T-cell (primary cell): Measurements from ENCODE around the gene ZNF143. TPM values are rescaled to one million over a fixed set of nuclear protein-coding genes. Genes with fewer than 3 reads are reported as not detected.

Source experiments
- ATAC-seq, 4 experiments: fragments of 200-7000 bp in 3 of 4; fragments of 150-1000 bp in 1 of 4; cut with Tn5 transposase; replicated peaks in 1 of 4; 1 replicate in 3 of 4; 2 replicates in 1 of 4; pipeline ENCODE4 v1.10.0; 2021; ENCODE audit warnings: moderate library complexity in 3 of 4, mild to moderate bottlenecking in 2 of 4, moderate number of reproducible peaks in 1 of 4
- CTCF ChIA-PET, 2 donors: fragments of 300-600 bp; sonication (Branson Sonifier 250); formaldehyde crosslinking; loops; one replicate each; lab custom pipeline; 2022; ENCODE audit warnings: antibody characterized with exemption in 2 of 2; lab: Charles Lee
- POLR2A ChIA-PET, 2 donors: fragments of 300-600 bp; sonication (Branson Sonifier 250); formaldehyde crosslinking; loops; one replicate each; lab custom pipeline; 2022; ENCODE audit warnings: antibody characterized with exemption in 2 of 2; lab: Charles Lee
- DNase-seq, 35 experiments: peaks; one replicate each; pipeline versions ENCODE4 v3.0.0 to v3.0.0-alpha.2; 2013 to 2023
- H3K27ac ChIP-seq: one replicate; pipeline ENCODE4 v1.5.1; 2013; ENCODE audit warnings: low read length
- H3K27me3 ChIP-seq, 2 experiments: replicated peaks in 1 of 2; 1 replicate in 1 of 2; 2 replicates in 1 of 2; pipeline versions ENCODE4 v1.6.1 to v1.7.0; 2013; ENCODE audit warnings: low read length in 1 of 2, mixed read lengths in 1 of 2; ENCODE audit not compliant: control insufficient read depth in 2 of 2, insufficient read depth in 2 of 2; ENCODE audit errors: extremely low read depth in 1 of 2
- H3K36me3 ChIP-seq, 2 donors: 1 replicate in 1 of 2; 2 replicates in 1 of 2; pipeline versions ENCODE4 v1.6.1 to v1.7.0; 2013; ENCODE audit warnings: low read length in 1 of 2; ENCODE audit not compliant: control insufficient read depth in 2 of 2, insufficient read depth in 1 of 2; ENCODE audit errors: extremely low read depth in 1 of 2
- H3K4me1 ChIP-seq, 2 experiments: 1 replicate in 1 of 2; 2 replicates in 1 of 2; pipeline versions ENCODE4 v1.6.1 to v1.7.0; 2013; ENCODE audit warnings: low read length in 2 of 2, mixed read lengths in 1 of 2; ENCODE audit not compliant: insufficient read depth in 2 of 2, control insufficient read depth in 1 of 2; ENCODE audit errors: extremely low read depth in 1 of 2
- H3K4me3 ChIP-seq, 2 donors: 1 replicate in 1 of 2; 2 replicates in 1 of 2; pipeline versions ENCODE4 v1.5.1 to v1.7.0; 2013; ENCODE audit warnings: mild to moderate bottlenecking in 2 of 2, low read length in 1 of 2, moderate library complexity in 1 of 2; ENCODE audit not compliant: control insufficient read depth in 1 of 2; ENCODE audit errors: extremely low read depth in 1 of 2
- H3K9me3 ChIP-seq: 2 replicates; pipeline ENCODE4 v1.7.0; 2013
- H3K27ac Mint-ChIP-seq, 2 donors: one replicate each; pipeline ENCODE4 v1.8.0; 2020 to 2021; ENCODE audit warnings: mild to moderate bottlenecking in 2 of 2, mixed read lengths in 2 of 2
- H3K27me3 Mint-ChIP-seq, 2 donors: one replicate each; pipeline ENCODE4 v1.8.0; 2021 to 2022; ENCODE audit warnings: mixed read lengths in 2 of 2
- H3K36me3 Mint-ChIP-seq: one replicate; pipeline ENCODE4 v1.8.0; 2021; ENCODE audit warnings: mixed read lengths
- H3K4me1 Mint-ChIP-seq, 3 donors: one replicate each; pipeline ENCODE4 v1.8.0; 2020 to 2022; ENCODE audit warnings: mixed read lengths in 3 of 3, mild to moderate bottlenecking in 1 of 3
- H3K4me3 Mint-ChIP-seq, 3 donors: one replicate each; pipeline ENCODE4 v1.8.0; 2020 to 2022; ENCODE audit warnings: mild to moderate bottlenecking in 3 of 3, mixed read lengths in 3 of 3, moderate library complexity in 3 of 3
- H3K9me3 Mint-ChIP-seq, 3 donors: one replicate each; pipeline ENCODE4 v1.8.0; 2020 to 2022; ENCODE audit warnings: mixed read lengths in 3 of 3
- WGBS: methylation state at CpG from one replicate; pipeline ENCODE4 v1.1.5; 2013; ENCODE audit warnings: missing lambda C conversion rate; ENCODE audit not compliant: insufficient coverage; 5-methylcytosine and 5-hydroxymethylcytosine counted together
- total RNA-seq, 35 experiments: library from RNA in 6 of 35; stranded (reverse) in 6 of 35; fragments of 120-200 nt in 1 of 35; gene quantifications; one replicate each; pipeline versions ENCODE4 v1.2.1 to v1.2.4 and lab custom pipeline; 2013 to 2026

Gene ZNF143
- total RNA-seq, 5 donors from 2014 or later (not counting 1 experiment from before 2014, with no cell fraction given): 30.1 to 51.2 (median 46.3) TPM

DNA sequence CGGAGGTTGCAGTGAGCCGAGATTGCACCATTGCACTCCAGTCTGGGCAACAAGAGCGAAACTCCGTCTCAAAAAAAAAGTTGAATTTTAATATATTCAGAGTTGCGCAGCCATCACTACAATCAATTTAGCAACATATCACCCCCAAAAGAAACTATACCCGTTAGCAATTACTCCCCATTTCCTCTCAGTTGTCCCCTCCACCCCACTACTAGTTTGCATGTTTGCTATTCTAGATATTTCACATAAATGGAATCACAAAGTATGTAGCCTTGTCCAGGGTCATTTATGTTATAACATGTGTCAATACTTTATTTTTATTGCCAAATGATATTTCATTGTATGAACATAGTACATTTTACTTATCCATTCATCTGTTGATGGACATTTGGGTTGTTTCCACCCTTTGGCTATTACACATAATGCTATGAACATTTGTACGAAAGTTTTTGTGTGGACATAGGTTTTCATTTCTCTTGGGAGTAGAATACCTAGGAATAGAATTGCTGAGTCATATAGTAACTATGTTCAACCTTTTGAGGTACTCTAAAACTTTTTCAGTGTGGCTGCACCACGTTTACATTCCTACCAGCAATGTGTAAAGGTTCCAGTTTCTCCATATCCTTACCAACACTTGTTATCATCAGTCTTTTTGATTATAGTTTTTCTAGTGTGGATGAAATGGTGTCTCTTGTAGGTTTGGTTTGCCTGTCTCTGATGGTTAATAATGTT lies 2.2 kb downstream of the ZNF143 start:
- H3K27me3 ChIP-seq: no peaks in the 10 kb centered on the region
- H3K4me1 Mint-ChIP-seq: peaks cover 31 to 43% (median 37%) of the 10 kb centered on the region in 3 donors
- no peak overlapping the region for H3K4me3 ChIP-seq
- no CpG with 5 or more reads among the region's 8 CpGs for WGBS
- DNase-seq: no peak
- peaks cover 0 to 5% of the 10 kb centered on the region in 2 donors for H3K36me3 ChIP-seq
- H3K4me1 ChIP-seq: peaks cover 16 to 17% of the 10 kb centered on the region in 2 experiments
- peaks cover 14% of the 10 kb centered on the region for H3K36me3 Mint-ChIP-seq
- H3K27ac Mint-ChIP-seq: peak overlapping the region; percentile 82 to 89
- H3K4me3 Mint-ChIP-seq: peak overlapping the region; percentile 53 to 88 (median 55)
- no peaks in the 10 kb centered on the region for H3K9me3 Mint-ChIP-seq
- POLR2A ChIA-PET: interaction anchor here in 1 of 2 donors (0.6 kb wide), 2 partner anchors 95 to 104 kb away, joined by 3 to 5 read pairs; no protein-coding TSS in a partner anchor
- CTCF ChIA-PET: no interaction called here
- no peaks in the 10 kb centered on the region for H3K9me3 ChIP-seq
- no peaks in the 10 kb centered on the region for H3K27me3 Mint-ChIP-seq
- no peak overlapping the region for H3K27ac ChIP-seq
- no peak for ATAC-seq

DNA sequence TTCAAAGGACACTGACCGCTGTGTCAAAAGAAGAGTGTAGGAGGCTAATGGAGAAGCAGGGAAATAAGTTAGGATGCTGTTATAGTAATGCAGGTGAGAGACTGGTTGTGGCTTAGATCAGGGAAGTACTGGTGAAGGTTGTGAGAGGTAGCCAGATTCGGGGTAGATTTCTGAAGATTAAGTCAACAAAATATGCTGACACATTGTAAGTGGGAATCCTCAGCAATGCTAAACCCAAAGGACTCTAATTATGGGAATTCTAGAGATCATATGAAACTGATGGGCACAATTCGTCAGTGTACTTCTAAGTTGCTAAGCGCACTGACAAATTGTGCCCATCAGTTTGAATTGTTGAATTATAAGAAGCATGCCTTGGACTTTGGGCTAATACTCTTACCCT lies 10.0 kb downstream of the ZNF143 start:
- ChIA-PET POLR2A (no interaction called here), CTCF (interaction anchor here (0.6 to 0.7 kb wide), 2 partner anchors 21 to 33 kb away, joined by 3 to 4 read pairs; no protein-coding TSS in a partner anchor)
- no peak for DNase-seq
- H3K4me3 Mint-ChIP-seq: no peak overlapping the region
- H3K27me3 Mint-ChIP-seq: no peaks in the 10 kb centered on the region
- H3K4me1 Mint-ChIP-seq: peaks cover 7 to 17% (median 12%) of the 10 kb centered on the region in 3 donors
- Histone ChIP-seq H3K27me3 (no peaks in the 10 kb centered on the region), H3K4me1 (no peaks in the 10 kb centered on the region), H3K9me3 (no peaks in the 10 kb centered on the region), H3K36me3 (peaks cover 10 to 45% of the 10 kb centered on the region in 2 donors), H3K27ac (no peak overlapping the region), H3K4me3 (no peak overlapping the region)
- no peak for ATAC-seq
- H3K9me3 Mint-ChIP-seq: no peaks in the 10 kb centered on the region
- WGBS: 100% methylated on average over 2 of the region's 4 CpGs
- peaks cover 32% of the 10 kb centered on the region for H3K36me3 Mint-ChIP-seq
- H3K27ac Mint-ChIP-seq: no peak overlapping the region

DNA sequence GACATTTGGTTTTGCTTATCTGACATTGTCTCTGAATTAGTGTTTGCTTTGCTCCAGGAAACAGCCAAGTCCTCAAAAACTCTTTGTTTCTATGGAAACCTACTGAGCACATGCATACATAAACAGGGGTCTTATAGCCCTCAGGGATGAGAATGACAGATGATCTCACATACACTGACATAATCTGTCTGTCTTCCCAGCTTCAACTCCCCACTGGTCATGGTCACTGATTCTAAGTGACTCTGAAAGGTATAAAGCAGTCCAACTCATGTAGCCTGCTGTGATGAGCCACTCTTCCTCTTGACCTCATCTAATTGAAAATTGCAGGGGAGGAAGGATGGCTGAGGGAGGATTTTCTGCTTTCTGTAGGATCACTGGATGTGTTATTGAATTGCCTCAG lies 12.6 kb downstream of the ZNF143 start:
- POLR2A ChIA-PET: interaction anchor here in 1 of 2 donors (0.7 kb wide), 1 partner anchor 9 kb away, joined by 3 read pairs; no protein-coding TSS in a partner anchor
- Mint-ChIP-seq H3K9me3 (no peaks in the 10 kb centered on the region), H3K4me1 (peaks cover 1 to 6% (median 6%) of the 10 kb centered on the region in 3 donors), H3K4me3 (no peak overlapping the region), H3K27ac (no peak overlapping the region), H3K36me3 (peaks cover 31% of the 10 kb centered on the region), H3K27me3 (no peaks in the 10 kb centered on the region)
- CTCF ChIA-PET: interaction anchor here (0.6 to 1.6 kb wide), 4 partner anchors 33 to 492 kb away, joined by 3 to 6 read pairs (median 4); no protein-coding TSS in a partner anchor
- H3K4me3 ChIP-seq: no peak overlapping the region
- no peaks in the 10 kb centered on the region for H3K4me1 ChIP-seq
- DNase-seq (no peak), ATAC-seq (no peak)
- no peak overlapping the region for H3K27ac ChIP-seq
- H3K27me3 ChIP-seq: no peaks in the 10 kb centered on the region
- no peaks in the 10 kb centered on the region for H3K9me3 ChIP-seq
- peaks cover 8 to 56% of the 10 kb centered on the region in 2 donors for H3K36me3 ChIP-seq

DNA sequence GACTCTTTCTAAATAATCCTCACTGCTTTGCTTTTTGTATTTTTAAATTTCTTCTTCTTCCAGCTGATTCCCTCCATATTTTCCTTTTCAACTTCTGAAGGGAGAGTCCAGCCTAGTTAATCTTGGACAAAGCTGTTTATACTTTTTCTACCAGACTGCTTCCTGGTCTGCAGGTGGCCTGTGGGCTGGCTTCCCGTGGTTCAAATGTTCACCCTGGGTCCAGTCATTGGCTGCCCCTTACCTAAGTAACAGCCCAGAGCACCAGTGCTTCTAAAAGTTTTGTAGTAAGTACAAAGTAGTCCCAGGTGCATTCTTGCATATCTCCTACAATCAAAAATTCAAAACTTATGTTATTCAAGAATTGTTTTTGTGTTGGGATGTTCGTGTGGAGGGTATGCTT lies 19.1 kb downstream of the ZNF143 start:
- H3K27ac ChIP-seq: no peak overlapping the region
- H3K4me3 ChIP-seq: no peak overlapping the region
- no CpG with 5 or more reads among the region's 2 CpGs for WGBS
- peaks cover 7 to 45% of the 10 kb centered on the region in 2 donors for H3K36me3 ChIP-seq
- ChIA-PET CTCF (interaction anchor here in 1 of 2 donors (0.6 to 1.1 kb wide), 3 partner anchors 19 to 567 kb away, joined by 3 to 4 read pairs (median 3); no protein-coding TSS in a partner anchor), POLR2A (no interaction called here)
- Mint-ChIP-seq H3K36me3 (peaks cover 34% of the 10 kb centered on the region), H3K4me1 (no peaks in the 10 kb centered on the region), H3K27ac (peak overlapping the region in 1 of 2 donors; percentile 48), H3K4me3 (no peak overlapping the region), H3K27me3 (no peaks in the 10 kb centered on the region), H3K9me3 (no peaks in the 10 kb centered on the region)
- H3K27me3 ChIP-seq: no peaks in the 10 kb centered on the region
- DNase-seq (no peak), ATAC-seq (no peak)
- no peaks in the 10 kb centered on the region for H3K4me1 ChIP-seq
- H3K9me3 ChIP-seq: no peaks in the 10 kb centered on the region

DNA sequence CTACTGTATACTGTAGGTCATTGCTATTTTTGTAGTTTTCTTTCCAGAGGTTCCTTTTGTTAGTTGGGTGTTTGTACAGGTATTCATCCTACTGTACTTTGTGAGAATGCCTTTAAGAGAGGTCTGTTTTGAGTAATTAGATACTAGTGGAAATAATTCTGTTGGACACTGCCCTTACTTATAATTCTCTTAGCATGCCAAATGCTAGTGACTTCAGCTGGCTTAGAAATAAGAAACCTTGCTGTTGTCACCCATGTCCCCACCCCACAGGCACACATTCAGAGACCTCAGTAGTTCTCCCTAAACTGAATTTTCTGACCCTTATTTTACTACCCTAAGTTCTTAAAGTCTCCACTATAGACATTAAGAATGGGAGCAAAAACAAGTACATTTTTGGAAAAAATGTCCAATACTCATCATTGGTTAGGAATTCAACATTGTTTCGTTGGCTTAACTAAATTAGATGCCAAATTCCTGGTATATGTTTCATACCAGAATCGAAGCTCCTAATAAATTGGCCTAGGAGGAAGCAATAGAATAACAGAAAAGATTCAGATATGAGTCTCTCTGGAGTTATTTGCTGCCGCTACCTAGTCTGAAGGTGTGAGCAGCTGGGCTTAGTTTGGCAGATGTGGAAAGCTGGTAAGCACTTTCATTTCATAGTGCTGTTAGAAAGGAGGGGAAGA lies 28.4 kb downstream of the ZNF143 start:
- WGBS: 100% methylated on average over 1 of the region's 3 CpGs
- H3K9me3 Mint-ChIP-seq: no peaks in the 10 kb centered on the region
- no peaks in the 10 kb centered on the region for H3K4me1 Mint-ChIP-seq
- Histone ChIP-seq H3K27me3 (no peaks in the 10 kb centered on the region), H3K27ac (no peak overlapping the region), H3K4me1 (no peaks in the 10 kb centered on the region), H3K36me3 (peaks cover 2 to 55% of the 10 kb centered on the region in 2 donors), H3K4me3 (no peak overlapping the region), H3K9me3 (no peaks in the 10 kb centered on the region)
- ATAC-seq: no peak
- H3K36me3 Mint-ChIP-seq: peaks cover 41% of the 10 kb centered on the region
- ChIA-PET POLR2A (no interaction called here), CTCF (interaction anchor here in 1 of 2 donors (0.5 kb wide), 1 partner anchor 17 kb away, joined by 4 read pairs; no protein-coding TSS in a partner anchor)
- no peak for DNase-seq
- no peak overlapping the region for H3K27ac Mint-ChIP-seq
- H3K4me3 Mint-ChIP-seq: no peak overlapping the region
- no peaks in the 10 kb centered on the region for H3K27me3 Mint-ChIP-seq

DNA sequence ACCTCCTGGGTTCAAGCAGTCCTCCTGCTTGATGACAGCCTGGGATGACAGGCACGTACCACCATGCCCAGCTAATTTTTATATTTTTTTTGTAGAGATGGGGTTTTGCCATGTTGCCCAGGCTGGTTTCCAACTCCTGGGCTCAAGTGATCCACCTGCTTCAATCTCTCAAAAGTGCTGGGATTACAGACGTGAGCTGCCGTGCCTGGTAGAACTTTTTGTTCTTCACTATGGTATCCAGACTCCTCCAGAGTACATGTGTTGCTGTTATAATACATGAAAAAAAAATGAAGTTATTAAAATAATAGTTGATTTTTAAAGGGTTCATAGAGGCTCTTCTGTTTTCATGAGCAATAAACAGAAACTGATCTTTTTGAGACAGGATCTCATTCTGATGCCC lies 29.6 kb downstream of the ZNF143 start:
- Histone ChIP-seq H3K4me1 (no peaks in the 10 kb centered on the region), H3K27ac (no peak overlapping the region), H3K27me3 (no peaks in the 10 kb centered on the region), H3K9me3 (no peaks in the 10 kb centered on the region), H3K36me3 (peaks cover 2 to 62% of the 10 kb centered on the region in 2 donors), H3K4me3 (no peak overlapping the region)
- CTCF ChIA-PET: interaction anchor here in 1 of 2 donors (0.7 kb wide), 1 partner anchor 16 kb away, joined by 4 read pairs; no protein-coding TSS in a partner anchor
- Mint-ChIP-seq H3K27me3 (no peaks in the 10 kb centered on the region), H3K9me3 (no peaks in the 10 kb centered on the region), H3K36me3 (peaks cover 46% of the 10 kb centered on the region), H3K4me1 (no peaks in the 10 kb centered on the region), H3K4me3 (no peak overlapping the region), H3K27ac (no peak overlapping the region)
- DNase-seq (no peak), ATAC-seq (no peak)
- no CpG with 5 or more reads among the region's 3 CpGs for WGBS
- POLR2A ChIA-PET: interaction anchor here in 1 of 2 donors (0.7 kb wide), 1 partner anchor 349 kb away, joined by 5 read pairs; no protein-coding TSS in a partner anchor
